ENCODE data around the gene ATP6V1G3.
"Not testable (repeated sequence)": the region's sequence is repeated elsewhere in the genome, so short reads cannot be mapped to it uniquely, and the experiment has no call there.

ATP6V1G3 gene

GRCh38 chr1:198486903-198487302 lies 53.6 kb downstream of the ATP6V1G3 start:
- no peak for TF ChIP-seq CTCF (IDR thresholded peaks at IDR 0.05; ENCODE audit: extremely low read depth, insufficient read depth, missing control alignments)
- in situ Hi-C loops (cut with MboI; ENCODE audit: low pct_unique_long_range_greater_than_20kb, low sequenced_read_pairs, unreplicated experiment), result no loop called here
- DNase-seq (ENCODE audit: low spot score), result no peak

GRCh38 chr1:198483645-198484044 lies 56.8 kb downstream of the ATP6V1G3 start:
- no peak for TF ChIP-seq CTCF (IDR thresholded peaks at IDR 0.05; ENCODE audit: extremely low read depth, insufficient read depth, missing control alignments)
- DNase-seq (ENCODE audit: low spot score), result no peak
- in situ Hi-C loops (cut with MboI; ENCODE audit: low pct_unique_long_range_greater_than_20kb, low sequenced_read_pairs, unreplicated experiment), result no loop called here

GRCh38 chr1:198483006-198483405 lies 57.5 kb downstream of the ATP6V1G3 start:
- in situ Hi-C loops (cut with MboI; ENCODE audit: low pct_unique_long_range_greater_than_20kb, low sequenced_read_pairs, unreplicated experiment), result no loop called here
- TF ChIP-seq CTCF (IDR thresholded peaks at IDR 0.05; ENCODE audit: extremely low read depth, insufficient read depth, missing control alignments), result no peak
- no peak for DNase-seq (ENCODE audit: low spot score)

DNA sequence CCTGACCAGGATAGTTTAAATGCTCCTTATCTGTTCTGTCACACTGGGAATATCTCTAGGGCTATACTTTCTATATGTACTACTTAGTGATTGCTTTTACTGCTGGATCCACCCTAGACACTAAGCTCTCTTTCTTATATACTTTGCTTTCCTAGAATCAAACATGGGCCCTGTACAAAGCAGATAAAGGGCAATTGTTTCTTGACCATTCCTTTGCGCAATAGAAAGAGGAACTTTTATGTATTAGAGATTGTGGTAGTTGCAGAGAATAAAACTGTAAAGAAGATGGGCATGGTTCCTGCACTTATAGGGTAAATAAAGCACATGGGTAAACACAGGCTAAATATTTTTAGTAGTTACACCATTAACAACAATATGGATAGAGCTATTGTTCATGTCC lies 58.8 kb downstream of the ATP6V1G3 start:
- in situ Hi-C loops (cut with MboI; ENCODE audit: low pct_unique_long_range_greater_than_20kb, low sequenced_read_pairs, unreplicated experiment), result no loop called here
- TF ChIP-seq CTCF (IDR thresholded peaks at IDR 0.05; ENCODE audit: extremely low read depth, insufficient read depth, missing control alignments), result no peak
- no peak for DNase-seq (ENCODE audit: low spot score)

DNA sequence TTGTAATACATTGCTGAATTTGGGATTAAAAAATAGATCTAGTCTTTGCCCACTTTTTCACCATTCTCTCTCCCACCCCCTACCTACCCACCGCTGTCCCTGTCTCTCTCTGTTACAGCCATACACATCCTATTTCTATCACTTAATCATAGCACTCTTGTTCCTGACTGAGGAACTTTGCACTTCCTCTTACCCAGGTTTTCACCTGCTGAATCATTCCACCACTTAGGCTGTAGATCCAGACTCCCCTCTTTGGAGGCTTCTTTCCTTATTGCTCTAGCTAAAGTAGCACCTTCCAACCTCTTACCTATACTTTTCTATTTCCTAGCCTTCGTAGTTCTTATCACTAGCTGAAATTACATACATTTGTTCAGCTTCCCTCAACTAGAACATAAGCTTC lies 59.6 kb downstream of the ATP6V1G3 start:
- no peak for TF ChIP-seq CTCF (IDR thresholded peaks at IDR 0.05; ENCODE audit: extremely low read depth, insufficient read depth, missing control alignments)
- DNase-seq (ENCODE audit: low spot score), result no peak
- in situ Hi-C loops (cut with MboI; ENCODE audit: low pct_unique_long_range_greater_than_20kb, low sequenced_read_pairs, unreplicated experiment), result no loop called here

DNA sequence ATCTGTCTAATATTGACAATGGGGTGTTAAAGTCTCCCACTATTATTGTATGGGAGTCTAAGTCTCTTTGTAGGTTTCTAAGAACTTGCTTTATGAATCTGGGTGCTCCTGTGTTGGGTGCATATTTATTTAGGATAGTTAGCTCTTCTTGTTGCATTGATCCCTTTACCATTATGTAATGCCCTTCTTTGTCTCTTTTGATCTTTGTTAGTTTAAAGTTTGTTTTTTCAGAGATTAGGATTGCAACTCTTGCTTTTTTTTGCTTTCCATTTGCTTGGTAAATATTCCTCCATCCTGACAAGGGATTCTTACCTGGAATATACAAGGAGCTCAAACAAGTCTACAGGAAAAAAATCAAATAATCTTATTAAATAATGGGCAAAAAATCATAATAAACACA lies 63.1 kb downstream of the ATP6V1G3 start:
- in situ Hi-C loops (cut with MboI; ENCODE audit: low pct_unique_long_range_greater_than_20kb, low sequenced_read_pairs, unreplicated experiment), result not testable (repeated sequence)

More for the DNA sequence above, 63.1 kb downstream of the ATP6V1G3 start:
- DNase-seq (ENCODE audit: low spot score), result not testable (repeated sequence)
